ENCODE measurements around the gene ENTHD1.
A peak's percentile ranks its signal among the peaks of the same experiment; 100 is the strongest.

The ENTHD1 gene

GRCh38 chr22:39845529-39845928, 48.0 kb downstream of the ENTHD1 start:
- no peak for DNase-seq (ENCODE audit: low read depth, low spot score)

DNA sequence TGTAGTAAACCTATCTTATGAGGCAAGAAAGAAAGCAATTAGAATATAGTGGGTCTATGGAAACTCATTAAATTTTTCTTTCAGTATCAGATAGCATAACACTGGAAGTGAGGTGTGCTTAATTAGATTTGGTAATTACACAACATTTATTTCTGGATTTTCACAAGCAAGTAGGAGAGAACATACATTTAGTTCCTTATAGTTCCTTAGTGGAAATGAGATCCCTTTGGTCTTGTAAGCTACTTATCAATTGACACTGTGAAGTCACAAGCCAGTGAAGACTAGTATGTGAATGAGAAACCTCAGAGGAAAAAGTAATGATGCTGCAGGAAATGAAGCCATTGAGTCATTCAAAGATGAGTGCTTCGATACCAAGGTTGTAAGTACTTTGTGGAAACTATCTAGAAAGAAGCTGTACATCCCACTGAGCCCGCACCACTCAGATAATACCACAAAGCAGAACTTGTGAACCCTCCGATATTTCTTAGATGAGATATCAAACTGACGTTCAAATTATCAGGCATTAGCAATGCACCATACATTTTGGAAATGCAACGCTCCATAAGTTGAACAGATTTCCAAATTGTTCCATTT, 53.5 kb downstream of the ENTHD1 start:
- no peak for DNase-seq (ENCODE audit: low read depth, low spot score)

GRCh38 chr22:39839204-39839603, 54.4 kb downstream of the ENTHD1 start:
- no peak for DNase-seq (ENCODE audit: low read depth, low spot score)

- DNase-seq (ENCODE audit: low read depth, low spot score), result no peak
Measured at GRCh38 chr22:39833610-39834009, 60.0 kb downstream of the ENTHD1 start.

DNA sequence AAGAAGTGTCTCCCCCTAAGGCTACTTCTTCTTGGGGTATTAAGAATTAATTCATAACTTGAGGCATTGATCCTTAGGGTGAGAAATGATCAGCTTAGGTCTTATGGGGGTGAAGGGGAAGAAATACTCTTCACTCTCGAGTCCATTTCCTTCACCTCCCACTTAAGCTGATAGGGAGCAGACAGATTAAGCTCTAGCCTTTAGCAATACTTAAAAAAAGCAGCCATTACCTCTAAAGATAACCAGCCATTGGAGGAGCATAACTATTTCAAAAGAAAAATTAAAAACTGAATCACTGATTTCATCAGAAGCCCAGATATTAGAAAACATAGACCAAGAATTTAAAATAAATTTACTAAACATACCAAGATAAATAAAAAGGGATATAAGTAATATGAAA, 60.5 kb downstream of the ENTHD1 start:
- DNase-seq (ENCODE audit: low read depth, low spot score), result no peak

DNA sequence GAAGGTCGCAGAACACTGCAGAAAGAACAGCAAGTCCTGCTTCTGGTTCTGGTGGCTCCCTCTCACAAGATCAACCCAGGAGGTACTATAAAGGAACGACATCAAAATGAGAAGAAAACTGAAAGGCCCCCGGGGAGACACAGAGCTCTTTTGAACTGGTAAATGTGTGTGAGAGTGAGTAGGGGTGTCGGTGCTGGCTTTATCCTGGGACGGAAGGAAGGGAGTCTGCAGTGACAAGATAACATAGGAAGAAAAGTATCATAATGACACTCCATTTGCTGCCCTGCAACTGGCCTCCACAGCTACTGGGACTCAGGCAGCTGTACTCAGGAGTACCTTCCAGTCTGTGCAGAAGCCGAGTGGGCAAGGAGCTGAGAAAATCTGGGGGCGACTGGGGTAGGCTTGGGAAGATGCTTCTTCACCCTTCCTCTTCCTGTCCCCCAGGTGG, 60.9 kb downstream of the ENTHD1 start:
- no peak for DNase-seq (ENCODE audit: low read depth, low spot score)

DNA sequence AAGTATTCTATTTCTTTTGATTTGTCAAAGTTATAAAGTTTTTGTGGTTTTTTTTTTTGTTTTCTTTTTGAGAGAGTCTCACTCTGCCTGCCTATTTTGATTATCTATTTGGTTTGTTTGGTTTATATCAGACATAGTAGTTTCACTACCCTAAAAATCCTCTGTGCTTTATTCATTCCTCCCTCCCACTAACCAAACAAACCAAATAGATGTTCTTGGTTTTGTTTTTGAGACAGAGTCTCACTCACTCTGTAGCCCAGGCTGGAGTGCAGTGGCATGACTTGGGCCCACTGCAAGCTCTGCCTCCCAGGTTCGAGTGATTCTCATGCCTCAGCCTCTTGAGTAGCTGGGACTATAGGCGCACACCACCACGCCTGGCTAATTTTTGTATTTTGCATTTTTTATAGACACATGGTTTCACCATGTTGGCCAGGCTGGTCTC, 67.9 kb downstream of the ENTHD1 start:
- DNase-seq (ENCODE audit: low read depth, low spot score), result no peak

DNA sequence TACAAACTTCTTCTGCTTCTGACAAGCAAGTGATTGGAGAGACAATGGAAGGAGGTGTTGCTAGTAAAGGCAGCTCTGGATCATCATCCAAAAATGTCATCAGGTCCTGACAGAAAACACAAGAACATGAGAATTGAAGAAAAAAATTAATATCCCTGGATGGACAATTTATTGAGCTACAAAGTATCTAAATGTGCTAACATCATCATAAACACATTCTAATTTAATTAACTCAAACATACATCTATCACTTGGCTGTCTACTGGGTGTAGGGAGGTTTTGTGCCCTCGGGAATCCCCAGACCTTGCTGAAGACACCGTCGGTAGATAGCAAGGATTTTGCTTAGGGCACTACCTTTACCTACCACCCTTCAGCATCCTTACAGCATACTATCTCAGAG, 72.6 kb downstream of the ENTHD1 start:
- no peak for DNase-seq (ENCODE audit: low read depth, low spot score)

DNA sequence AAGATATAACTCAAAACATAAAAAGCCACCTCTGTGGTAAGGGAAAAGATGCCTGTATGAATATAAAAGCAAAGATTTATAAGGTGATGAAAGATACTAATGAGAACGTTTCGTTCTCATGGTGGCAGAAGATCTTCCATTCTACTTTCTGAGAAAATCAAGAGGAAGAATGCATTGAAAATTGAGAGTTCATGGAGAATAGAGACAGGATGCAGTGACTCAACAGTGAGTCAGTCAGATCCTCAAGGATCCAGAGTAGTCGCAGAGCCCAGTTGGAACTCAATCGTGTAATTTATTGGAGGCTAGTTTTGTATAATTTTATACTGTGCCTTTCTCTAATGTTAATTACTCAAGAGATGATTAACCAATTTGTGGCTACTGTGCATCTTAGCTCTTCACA, 73.3 kb downstream of the ENTHD1 start:
- DNase-seq (ENCODE audit: low read depth, low spot score), result no peak

- no peak for DNase-seq (ENCODE audit: low read depth, low spot score)
Measured at GRCh38 chr22:39819429-39819828, 74.1 kb downstream of the ENTHD1 start.

GRCh38 chr22:39818094-39818493, 75.5 kb downstream of the ENTHD1 start:
- no peak for DNase-seq (ENCODE audit: low read depth, low spot score)

- DNase-seq (ENCODE audit: low read depth, low spot score), result no peak
Measured at GRCh38 chr22:39815932-39816331, 77.6 kb downstream of the ENTHD1 start.

- no peak for DNase-seq (ENCODE audit: low read depth, low spot score)
Measured at GRCh38 chr22:39814899-39815298, 78.7 kb downstream of the ENTHD1 start.

DNA sequence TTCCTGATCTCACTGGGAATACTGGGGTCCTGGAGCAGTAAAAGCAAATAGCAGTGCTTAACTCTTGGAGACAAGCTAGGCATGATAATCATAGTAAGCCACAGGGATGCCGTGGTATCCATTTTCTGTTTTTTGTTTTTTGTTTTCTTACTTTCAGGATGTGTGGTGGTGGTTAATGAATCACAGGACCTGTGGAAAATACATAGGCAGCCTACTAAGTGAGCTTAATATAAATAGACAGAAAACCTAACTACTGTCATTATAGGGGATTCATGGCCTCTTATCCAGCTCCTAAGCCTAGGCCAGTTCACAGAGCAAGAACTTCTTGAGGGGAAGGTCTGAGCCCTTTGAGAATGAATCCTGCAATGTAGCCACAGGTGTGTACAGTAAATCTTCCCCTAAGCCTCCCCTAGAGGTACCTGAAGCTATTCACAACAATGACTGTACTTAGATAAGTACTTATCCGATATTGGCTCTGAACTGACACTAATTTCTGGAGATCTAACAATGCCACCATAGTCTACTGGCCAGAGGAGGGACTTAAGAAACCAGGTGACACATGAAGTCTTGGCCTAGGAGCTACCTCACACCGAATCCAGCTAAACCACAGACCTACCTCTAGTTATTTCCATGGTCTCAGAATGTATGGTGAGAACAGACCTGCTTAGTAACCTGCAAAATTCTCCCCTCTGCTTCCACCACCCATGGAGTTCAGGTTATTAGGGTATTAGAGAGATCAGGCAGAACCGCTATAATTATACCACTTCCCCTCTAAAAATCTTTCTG, 83.6 kb downstream of the ENTHD1 start:
- no peak for DNase-seq (ENCODE audit: low read depth, low spot score)

GRCh38 chr22:39808081-39808480, 85.5 kb downstream of the ENTHD1 start:
- peak; percentile 12 for DNase-seq (ENCODE audit: low read depth, low spot score)

DNA sequence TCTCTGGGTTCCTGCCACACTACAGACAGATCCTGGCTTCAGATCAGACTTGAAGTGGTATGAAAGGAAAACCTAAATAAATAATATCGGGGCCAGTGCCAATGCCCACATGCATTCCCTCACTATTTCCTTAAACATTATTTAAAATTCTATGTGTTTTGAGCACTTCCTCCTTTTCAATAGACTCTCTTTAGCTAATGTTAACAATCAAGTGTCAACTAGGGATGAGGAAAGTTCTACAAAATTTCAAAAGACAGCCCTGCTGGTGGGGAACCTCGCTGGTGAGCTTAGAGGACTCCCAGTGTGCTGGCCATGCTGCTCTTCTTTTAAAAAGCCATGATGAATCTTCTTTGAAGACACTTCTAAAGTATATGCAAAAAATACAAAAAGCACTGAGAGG, 87.5 kb downstream of the ENTHD1 start:
- no peak for DNase-seq (ENCODE audit: low read depth, low spot score)

GRCh38 chr22:39805117-39805516, 88.4 kb downstream of the ENTHD1 start:
- no peak for DNase-seq (ENCODE audit: low read depth, low spot score)

DNA sequence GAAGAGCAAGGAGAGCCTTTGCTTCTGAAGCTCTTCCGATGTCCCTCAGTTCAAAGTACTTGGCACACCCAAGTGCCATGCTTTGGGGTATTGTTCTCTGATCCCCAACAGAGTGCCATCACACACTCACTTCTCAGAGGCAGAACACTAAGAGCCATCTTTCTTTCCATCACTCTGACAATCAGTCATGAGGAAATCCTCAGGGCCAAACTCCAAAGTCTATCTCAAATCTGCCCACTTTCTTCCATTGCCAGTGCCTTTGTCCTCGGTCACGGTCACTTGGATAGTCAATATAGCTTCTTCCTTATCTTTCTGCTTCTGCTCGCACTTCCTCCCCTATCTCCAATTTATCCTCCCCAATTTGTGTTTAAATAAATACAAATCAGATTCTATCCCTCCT, 90.9 kb downstream of the ENTHD1 start:
- DNase-seq (ENCODE audit: low read depth, low spot score), result no peak

GRCh38 chr22:39800790-39801520, 92.6 kb downstream of the ENTHD1 start:
- no peak for DNase-seq (ENCODE audit: low read depth, low spot score)

DNA sequence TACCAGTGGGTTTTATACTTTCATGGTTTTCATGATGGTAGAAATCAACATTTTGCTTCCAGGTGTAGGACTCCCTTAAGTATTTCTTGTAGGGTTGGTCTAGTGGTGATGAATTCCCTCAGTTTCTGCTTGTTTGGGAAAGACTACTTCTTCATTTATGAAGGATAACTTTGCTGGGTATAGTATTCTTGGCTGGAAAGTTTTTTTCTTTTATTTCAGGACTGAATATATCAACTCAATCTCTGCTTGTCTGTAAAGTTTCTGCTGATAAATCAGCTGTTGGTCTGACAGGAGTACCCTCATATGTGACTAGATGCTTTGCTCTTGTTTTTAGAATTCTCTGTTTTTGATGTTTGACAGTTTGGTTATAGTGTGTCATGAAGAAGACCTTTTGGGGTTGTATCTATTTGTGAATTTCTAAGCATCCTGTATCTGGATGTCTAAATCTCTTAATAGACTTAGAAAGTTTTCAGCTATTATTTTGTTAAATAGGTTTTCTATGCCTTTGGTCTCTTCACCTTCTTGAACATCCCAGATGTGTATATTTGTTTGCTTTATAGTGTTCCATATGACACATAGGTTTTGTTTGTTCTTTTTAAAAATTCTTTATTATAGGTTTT, 95.9 kb downstream of the ENTHD1 start:
- DNase-seq (ENCODE audit: low read depth, low spot score), result no peak

DNA sequence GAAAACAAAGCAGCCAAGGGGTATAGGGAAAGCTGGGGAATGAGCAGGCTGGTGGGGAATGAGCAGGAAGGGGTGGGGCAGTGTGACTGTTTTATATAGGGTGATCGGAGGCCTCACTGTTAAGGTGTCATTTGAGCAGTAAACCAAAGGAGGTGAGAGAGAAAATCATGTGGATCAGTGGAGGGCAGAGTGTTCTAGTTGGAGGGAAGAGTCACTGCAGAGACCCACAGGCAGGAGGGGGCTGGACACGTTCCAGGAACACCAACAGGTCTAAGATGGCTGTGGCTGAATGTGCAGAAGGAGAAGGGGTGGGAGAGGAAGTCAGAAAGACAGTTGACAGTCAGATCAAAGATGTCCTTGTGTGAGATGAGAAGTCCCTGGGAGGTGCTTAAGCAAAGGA, 103.8 kb downstream of the ENTHD1 start:
- DNase-seq (ENCODE audit: low read depth, low spot score), result no peak

DNA sequence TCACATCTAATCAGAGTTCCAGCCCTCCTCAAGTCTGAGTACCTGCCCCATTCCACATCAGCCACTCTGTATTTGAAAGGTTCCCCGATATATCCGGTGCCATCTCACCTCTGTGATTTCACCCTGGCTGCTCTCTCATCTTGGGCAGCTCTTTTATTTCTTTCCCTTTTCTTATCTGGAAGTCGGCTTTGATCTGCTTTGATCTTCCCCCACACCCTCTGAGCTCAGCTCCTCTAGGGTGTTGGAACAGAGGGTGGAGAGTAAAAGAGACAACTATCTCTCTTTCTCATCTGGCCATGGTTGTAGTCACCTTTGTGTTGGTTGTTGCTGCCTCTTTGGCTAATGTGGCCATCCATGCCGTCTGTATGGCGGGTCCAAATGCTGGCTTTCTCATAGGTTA, 108.3 kb downstream of the ENTHD1 start:
- DNase-seq (ENCODE audit: low read depth, low spot score), result no peak

All from activated naive CD8-positive, alpha-beta T cell treated with anti-CD3 and anti-CD28 coated beads, Interleukin-2, amount 50 U/mL, for 16 hours (primary cell).